Caco-2 (cell line): ENCODE results near the gene MIGA1. TPM values are rescaled to one million over a fixed set of nuclear protein-coding genes. Genes with fewer than 3 reads are reported as not detected.

Experiments used
- BruUV-seq: library from RNA; stranded (reverse); fragments of 400-500 nt; replicated peaks from 2 replicates; lab custom pipeline; 2021; lab: Mats Ljungman, UMichigan
- CTCF ChIA-PET: fragments of 300-600 bp; sonication (Branson Sonifier 250); formaldehyde crosslinking; loops from one replicate; lab custom pipeline; 2022; ENCODE audit warnings: antibody characterized with exemption; lab: Charles Lee
- POLR2A ChIA-PET: fragments of 300-600 bp; sonication (Branson Sonifier 250); formaldehyde crosslinking; loops from one replicate; lab custom pipeline; 2022; ENCODE audit warnings: antibody characterized with exemption; lab: Charles Lee
- DNase-seq, 2 experiments: peaks; one replicate each; pipeline versions ENCODE4 v3.0.0 to v3.0.0-alpha.2; 2020 to 2022
- H3K27me3 ChIP-seq: replicated peaks from 2 replicates; pipeline ENCODE4 v1.6.0; 2011; ENCODE audit warnings: low read length; ENCODE audit not compliant: control insufficient read depth, insufficient read depth
- H3K36me3 ChIP-seq: 2 replicates; pipeline ENCODE4 v1.5.1; 2011; ENCODE audit warnings: low read length; ENCODE audit not compliant: control insufficient read depth, insufficient read depth
- H3K4me1 ChIP-seq: fragments of 250-450 bp; sonication (Bioruptor Pico); 2 replicates; pipeline ENCODE4 v1.5.1; 2020; ENCODE audit warnings: mild to moderate bottlenecking
- H3K4me3 ChIP-seq: 2 replicates; pipeline ENCODE4 v1.5.1; 2011; ENCODE audit warnings: low read depth, mild to moderate bottlenecking, control low read depth, low read length
- H3K9me3 ChIP-seq: fragments of 250-450 bp; sonication (Bioruptor Pico); 2 replicates; pipeline ENCODE4 v1.5.1; 2020; ENCODE audit warnings: mild to moderate bottlenecking, moderate library complexity
- H3K27ac Mint-ChIP-seq: one replicate; pipeline ENCODE4 v1.8.0; 2022; ENCODE audit warnings: mixed read lengths; ENCODE audit not compliant: unreplicated experiment
- H3K27me3 Mint-ChIP-seq: one replicate; pipeline ENCODE4 v1.8.0; 2022; ENCODE audit warnings: mixed read lengths; ENCODE audit not compliant: insufficient read depth, unreplicated experiment
- H3K36me3 Mint-ChIP-seq: one replicate; pipeline ENCODE4 v1.8.0; 2022; ENCODE audit warnings: mild to moderate bottlenecking, mixed read lengths; ENCODE audit not compliant: insufficient read depth, unreplicated experiment
- H3K4me1 Mint-ChIP-seq: one replicate; pipeline ENCODE4 v1.8.0; 2022; ENCODE audit warnings: low read depth, mixed read lengths; ENCODE audit not compliant: unreplicated experiment
- H3K4me3 Mint-ChIP-seq: one replicate; pipeline ENCODE4 v1.8.0; 2022; ENCODE audit warnings: mild to moderate bottlenecking, moderate library complexity, mixed read lengths; ENCODE audit not compliant: unreplicated experiment
- H3K9me3 Mint-ChIP-seq: one replicate; pipeline ENCODE4 v1.8.0; 2022; ENCODE audit warnings: mixed read lengths; ENCODE audit not compliant: unreplicated experiment
- CTCF ChIP-seq, 2 experiments: fragments of 200-600 bp in 1 of 2; IDR thresholded peaks; 1 replicate in 1 of 2; 2 replicates in 1 of 2; pipeline versions ENCODE4 v1.5.1 to v1.8.0; 2011 to 2022; ENCODE audit warnings: antibody characterized with exemption in 1 of 2, control low read depth in 1 of 2, inconsistent platforms in 1 of 2, low read depth in 1 of 2, low read length in 1 of 2, mild to moderate bottlenecking in 1 of 2, moderate library complexity in 1 of 2; ENCODE audit not compliant: insufficient read depth in 1 of 2, severe bottlenecking in 1 of 2, unreplicated experiment in 1 of 2
- intact Hi-C: fragments of 100-400 bp; cut with micrococcal nuclease; formaldehyde crosslinking; loops from one replicate; pipeline ENCODE4 v1.10.0; 2022; ENCODE audit not compliant: unreplicated experiment
- total RNA-seq: library from RNA; stranded (reverse); gene quantifications from 2 replicates; pipeline ENCODE4 v1.2.3, GENCODE V29; 2022

The MIGA1 gene
- total RNA-seq, 1 experiment from 2014 or later, result 12.0 TPM

DNA sequence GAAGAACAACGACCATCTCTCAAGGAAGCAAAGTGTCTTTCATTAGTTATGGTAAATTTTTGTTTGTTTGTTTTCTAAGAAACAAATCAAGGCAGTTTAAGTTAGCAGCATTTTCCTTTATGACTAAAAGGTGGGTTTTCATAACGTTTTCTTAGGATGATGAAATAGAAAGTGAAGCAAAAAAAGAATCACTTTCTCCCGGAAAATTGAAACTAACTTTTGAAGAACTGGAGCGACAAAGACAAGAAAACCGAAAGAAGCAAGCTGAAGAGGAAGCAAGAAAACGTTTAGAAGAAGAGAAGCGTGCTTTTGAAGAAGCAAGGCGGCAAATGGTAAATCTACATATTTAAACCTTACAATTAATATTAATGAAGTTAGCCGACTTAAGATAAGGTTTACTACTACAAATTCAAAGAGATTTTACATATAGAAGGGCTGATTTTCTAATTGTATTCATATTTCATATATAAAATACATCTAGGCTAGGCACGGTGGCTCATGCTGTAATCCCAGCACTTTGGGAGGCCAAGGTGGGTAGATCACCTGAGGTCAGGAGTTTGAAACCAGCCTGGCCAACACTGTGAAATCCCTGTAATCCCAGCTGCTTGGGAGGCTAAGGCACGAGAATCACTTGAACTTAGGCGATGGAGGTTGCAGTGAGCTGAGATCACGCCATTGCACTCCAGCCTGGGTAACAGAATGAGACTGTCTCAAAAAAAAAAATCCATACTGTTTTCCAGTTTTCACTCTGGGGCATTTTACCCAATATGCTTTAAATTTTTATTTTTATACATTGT, 147.3 kb downstream of the MIGA1 start:
- no peak for DNase-seq
- H3K27me3 ChIP-seq, result no peaks in the 10 kb centered on the region
- Mint-ChIP-seq H3K27me3 (no peaks in the 10 kb centered on the region), H3K9me3 (no peaks in the 10 kb centered on the region), H3K27ac (no peak overlapping the region), H3K36me3 (peaks cover 5% of the 10 kb centered on the region), H3K4me1 (no peaks in the 10 kb centered on the region), H3K4me3 (no peak overlapping the region)
- no peak overlapping the region for H3K4me3 ChIP-seq
- no peaks in the 10 kb centered on the region for H3K36me3 ChIP-seq
- no peaks in the 10 kb centered on the region for H3K4me1 ChIP-seq
- no peak for TF ChIP-seq CTCF (IDR thresholded peaks at IDR 0.05; ENCODE audit: insufficient read depth in 1 of 2, low read depth in 1 of 2, low read length in 1 of 2, severe bottlenecking in 1 of 2, unreplicated experiment in 1 of 2)
- no peaks in the 10 kb centered on the region for H3K9me3 ChIP-seq
- CTCF ChIA-PET, result no interaction called here
- BruUV-seq, result no TSS peak
- intact Hi-C loops, result no loop called here
- POLR2A ChIA-PET, result no interaction called here

- Mint-ChIP-seq H3K27me3 (no peaks in the 10 kb centered on the region), H3K4me1 (no peaks in the 10 kb centered on the region), H3K9me3 (no peaks in the 10 kb centered on the region), H3K27ac (no peak overlapping the region), H3K4me3 (no peak overlapping the region), H3K36me3 (peaks cover 5% of the 10 kb centered on the region)
- TF ChIP-seq CTCF (IDR thresholded peaks at IDR 0.05; ENCODE audit: insufficient read depth in 1 of 2, low read depth in 1 of 2, low read length in 1 of 2, severe bottlenecking in 1 of 2, unreplicated experiment in 1 of 2), result no peak
- CTCF ChIA-PET, result no interaction called here
- H3K9me3 ChIP-seq, result no peaks in the 10 kb centered on the region
- no peaks in the 10 kb centered on the region for H3K27me3 ChIP-seq
- BruUV-seq, result no TSS peak
- POLR2A ChIA-PET, result no interaction called here
- H3K4me3 ChIP-seq, result no peak overlapping the region
- DNase-seq, result no peak
- intact Hi-C loops, result no loop called here
- no peaks in the 10 kb centered on the region for H3K4me1 ChIP-seq
- no peaks in the 10 kb centered on the region for H3K36me3 ChIP-seq
Observed at GRCh38 chr1:77927414-77927813, 148.0 kb downstream of the MIGA1 start.

Other genes starting within 250 kb of the MIGA1 start
- gene ZZZ3, start 97.0 kb upstream of the MIGA1 start, total RNA-seq, result 25.4 and 32.0 TPM in 2 replicates
- 36.1 and 40.6 TPM in 2 replicates for gene USP33, start 19.8 kb upstream of the MIGA1 start, total RNA-seq
- 1.1 and 1.9 TPM in 2 replicates for gene NEXN, start 109.0 kb downstream of the MIGA1 start, total RNA-seq
- gene FUBP1, start 199.4 kb downstream of the MIGA1 start, total RNA-seq, result 90.1 and 92.6 TPM in 2 replicates
- 5.4 and 6.5 TPM in 2 replicates for gene DNAJB4, start 225.3 kb downstream of the MIGA1 start, total RNA-seq